IMR-90 (cell line): ENCODE data around the gene SMCP. TPM values are rescaled to one million over a fixed set of nuclear protein-coding genes. Genes with fewer than 3 reads are reported as not detected.

Experiments used
- ATAC-seq: fragments of 200-7000 bp; cut with Tn5 transposase; 2 replicates; pipeline ENCODE4 v1.9.1; 2020; ENCODE audit warnings: low read depth, mild to moderate bottlenecking, moderate library complexity
- BruUV-seq: library from RNA; stranded (reverse); fragments of 400-500 nt; replicated peaks from 2 replicates; lab custom pipeline; 2021; lab: Mats Ljungman, UMichigan
- CTCF ChIA-PET: fragments of 300-600 bp; formaldehyde crosslinking; extraction: SDS; loops from one replicate; lab custom pipeline; 2021; ENCODE audit warnings: antibody characterized with exemption; lab: Yijun Ruan, JAX
- POLR2A ChIA-PET: fragments of 300-600 bp; sonication (Branson Sonifier 250); formaldehyde crosslinking; loops from one replicate; lab custom pipeline; 2022; ENCODE audit warnings: antibody characterized with exemption; ENCODE audit not compliant: unreplicated experiment; lab: Charles Lee
- DNase-seq: peaks from one replicate; pipeline ENCODE4 v3.0.0; 2013
- H2AFZ ChIP-seq: replicated peaks from 2 replicates; pipeline ENCODE3; 2013; ENCODE audit warnings: low read length, mild to moderate bottlenecking; ENCODE audit not compliant: poor library complexity
- H2AK5ac ChIP-seq: 2 replicates; pipeline ENCODE4 v1.6.1; 2013; ENCODE audit warnings: low read depth, low read length, inconsistent platforms
- H2AK9ac ChIP-seq: replicated peaks from 2 replicates; pipeline ENCODE3; 2013; ENCODE audit warnings: mild to moderate bottlenecking, low read depth, low read length, moderate library complexity; ENCODE audit not compliant: poor library complexity
- H2BK120ac ChIP-seq: 2 replicates; pipeline ENCODE4 v1.6.1; 2013; ENCODE audit warnings: low read depth, low read length, inconsistent platforms
- H2BK15ac ChIP-seq: 3 replicates; pipeline ENCODE4 v1.6.1; 2013; ENCODE audit warnings: low read depth, low read length, inconsistent platforms
- H2BK20ac ChIP-seq: 2 replicates; pipeline ENCODE4 v1.6.1; 2013; ENCODE audit warnings: low read depth, mild to moderate bottlenecking, inconsistent platforms, low read length, moderate library complexity
- H2BK5ac ChIP-seq: 2 replicates; pipeline ENCODE4 v1.6.1; 2013; ENCODE audit warnings: mild to moderate bottlenecking, low read depth, low read length, inconsistent platforms; ENCODE audit not compliant: poor library complexity, severe bottlenecking
- H3K14ac ChIP-seq: replicated peaks from 2 replicates; pipeline ENCODE4 v1.6.1; 2013; ENCODE audit warnings: low read depth, low read length, inconsistent platforms
- H3K18ac ChIP-seq: 2 replicates; pipeline ENCODE4 v1.6.1; 2013; ENCODE audit warnings: low read depth, low read length, control low read depth
- H3K23ac ChIP-seq: 2 replicates; pipeline ENCODE4 v1.6.1; 2013; ENCODE audit warnings: low read depth, low read length, inconsistent platforms
- H3K27ac ChIP-seq: 2 replicates; pipeline ENCODE4 v1.5.1; 2013; ENCODE audit warnings: mild to moderate bottlenecking, control low read depth, low read length; ENCODE audit not compliant: insufficient read depth
- H3K27me3 ChIP-seq: 2 replicates; pipeline ENCODE4 v1.6.1; 2013; ENCODE audit warnings: low read length; ENCODE audit not compliant: control insufficient read depth, insufficient read depth
- H3K36me3 ChIP-seq: 2 replicates; pipeline ENCODE4 v1.6.1; 2013; ENCODE audit warnings: low read length, mixed read lengths; ENCODE audit not compliant: control insufficient read depth, insufficient read depth
- H3K4ac ChIP-seq: 2 replicates; pipeline ENCODE4 v1.6.1; 2013; ENCODE audit warnings: low read depth, low read length, inconsistent platforms
- H3K4me1 ChIP-seq: 2 replicates; pipeline ENCODE4 v1.6.1; 2013; ENCODE audit warnings: low read length, mixed read lengths; ENCODE audit not compliant: control insufficient read depth, insufficient read depth
- H3K4me2 ChIP-seq: 2 replicates; pipeline ENCODE4 v1.6.1; 2013; ENCODE audit warnings: low read depth, mild to moderate bottlenecking, control low read depth, low read length, moderate library complexity
- H3K4me3 ChIP-seq: 2 replicates; pipeline ENCODE4 v1.5.1; 2013; ENCODE audit warnings: low read depth, mild to moderate bottlenecking, control low read depth, low read length, moderate library complexity; ENCODE audit not compliant: insufficient read depth
- H3K56ac ChIP-seq: 2 replicates; pipeline ENCODE4 v1.6.1; 2013; ENCODE audit warnings: low read length, inconsistent platforms; ENCODE audit not compliant: insufficient read depth; ENCODE audit errors: extremely low read depth
- H3K79me1 ChIP-seq, 2 experiments: 2 replicates each; pipeline ENCODE4 v1.6.1; 2013; ENCODE audit warnings: low read length in 2 of 2, inconsistent platforms in 1 of 2, low read depth in 1 of 2
- H3K9ac ChIP-seq: 2 replicates; pipeline ENCODE4 v1.6.1; 2013; ENCODE audit warnings: low read depth, low read length, control low read depth
- H3K9me1 ChIP-seq: 2 replicates; pipeline ENCODE4 v1.6.1; 2013; ENCODE audit warnings: low read length, inconsistent platforms; ENCODE audit not compliant: insufficient read depth
- H3K9me3 ChIP-seq: 2 replicates; pipeline ENCODE4 v1.6.1; 2013; ENCODE audit warnings: low read length; ENCODE audit not compliant: control insufficient read depth, insufficient read depth
- H4K20me1 ChIP-seq: 2 replicates; pipeline ENCODE4 v1.6.1; 2013; ENCODE audit warnings: low read length, inconsistent platforms; ENCODE audit not compliant: insufficient read depth
- H4K5ac ChIP-seq: 2 replicates; pipeline ENCODE4 v1.6.1; 2013; ENCODE audit warnings: mild to moderate bottlenecking, low read depth, low read length, control low read depth
- H4K8ac ChIP-seq, 2 experiments: 2 replicates each; pipeline ENCODE4 v1.6.1; 2013; ENCODE audit warnings: low read depth in 2 of 2, low read length in 2 of 2, control low read depth in 1 of 2, inconsistent platforms in 1 of 2
- H4K91ac ChIP-seq: 2 replicates; pipeline ENCODE4 v1.6.1; 2013; ENCODE audit warnings: low read depth, low read length, inconsistent platforms; ENCODE audit not compliant: insufficient read depth
- CHD1 ChIP-seq: IDR thresholded peaks from 2 replicates; pipeline ENCODE4 v1.6.1; 2012; ENCODE audit warnings: low read depth, low read length, improper control_type of control experiment
- RCOR1 ChIP-seq: IDR thresholded peaks from 2 replicates; pipeline ENCODE4 v1.6.1; 2012; ENCODE audit warnings: mild to moderate bottlenecking, low read length, improper control_type of control experiment; ENCODE audit not compliant: insufficient replicate concordance
- WGBS, 2 experiments: methylation state at CpG; one replicate each; pipeline versions ENCODE4 v1.1.5 to v1.1.7; 2013; ENCODE audit warnings: missing lambda C conversion rate in 2 of 2; ENCODE audit not compliant: insufficient read length in 1 of 2; ENCODE audit errors: extremely low coverage in 2 of 2; 5-methylcytosine and 5-hydroxymethylcytosine counted together
- dilution Hi-C: fragments of 300-500 bp; cut with HindIII; formaldehyde crosslinking; loops from one replicate; pipeline ENCODE4 v1.14.3; 2018; ENCODE audit warnings: low sequenced_read_pairs; ENCODE audit not compliant: unreplicated experiment
- in situ Hi-C: fragments of 300-500 bp; cut with MboI; formaldehyde crosslinking; loops from 3 replicates; pipeline ENCODE4 v1.14.3; 2019; ENCODE audit warnings: low sequenced_read_pairs, inconsistent platforms, mixed read lengths
- intact Hi-C: fragments of 100-400 bp; cut with micrococcal nuclease; formaldehyde crosslinking; loops from 2 replicates; pipeline ENCODE4 v1.10.0; 2022
- polyA plus RNA-seq, 3 experiments: library from polyadenylated mRNA; depleted of rRNA; stranded (reverse); fragments of >200 nt; gene quantifications; 2 replicates each; pipeline ENCODE4 v1.2.3, GENCODE V29; 2012; ENCODE audit warnings: low replicate concordance in 1 of 3
- total RNA-seq: library from RNA; depleted of rRNA; stranded (reverse); fragments of >200 nt; gene quantifications from 2 replicates; pipeline ENCODE4 v1.2.3, GENCODE V29; 2012

Gene SMCP
- total and polyA plus RNA-seq, 2 of the 4 experiments (the other 2 are of a cell fraction) = not detected

GRCh38 chr1:152924191-152924590 is 46.1 kb downstream of the SMCP start:
- BruUV-seq = no TSS peak
- POLR2A ChIA-PET = no interaction called here

More at GRCh38 chr1:152924191-152924590, 46.1 kb downstream of the SMCP start:
- no peak overlapping the region for H2AK9ac ChIP-seq
- in situ Hi-C loops (no loop called here), dilution Hi-C loops (no loop called here), intact Hi-C loops (no loop called here)
- no peaks in the 10 kb centered on the region for H3K79me1 ChIP-seq
- no peak overlapping the region for H3K9ac ChIP-seq
- no peak overlapping the region for H3K4me3 ChIP-seq
- no peak overlapping the region for H2AFZ ChIP-seq
- no peak overlapping the region for H3K14ac ChIP-seq
- no peaks in the 10 kb centered on the region for H3K9me1 ChIP-seq
- TF ChIP-seq RCOR1 (no peak), CHD1 (no peak)
- no peak overlapping the region for H2BK5ac ChIP-seq
- no peak overlapping the region for H2AK5ac ChIP-seq
- no CpG with 5 or more reads among the region's 2 CpGs for WGBS, 2 experiments
- H2BK120ac ChIP-seq = no peak overlapping the region
- no peak overlapping the region for H3K23ac ChIP-seq
- H3K4ac ChIP-seq = no peak overlapping the region
- H4K5ac ChIP-seq = no peak overlapping the region
- H3K18ac ChIP-seq = no peak overlapping the region
- no peaks in the 10 kb centered on the region for H3K27me3 ChIP-seq
- no peaks in the 10 kb centered on the region for H3K36me3 ChIP-seq
- no peak overlapping the region for H4K91ac ChIP-seq
- H3K4me2 ChIP-seq = no peak overlapping the region
- H4K20me1 ChIP-seq = no peaks in the 10 kb centered on the region
- no peak overlapping the region for H3K56ac ChIP-seq
- CTCF ChIA-PET = no interaction called here
- H3K4me1 ChIP-seq = no peaks in the 10 kb centered on the region
- H2BK15ac ChIP-seq = no peak overlapping the region
- DNase-seq (no peak), ATAC-seq (no peak)
- H4K8ac ChIP-seq = no peak overlapping the region
- H2BK20ac ChIP-seq = no peak overlapping the region
- no peaks in the 10 kb centered on the region for H3K9me3 ChIP-seq
- H3K27ac ChIP-seq = no peak overlapping the region
